Head of caudate nucleus (tissue), 42 donors: ENCODE measurements around the gene COL6A2.
"Not testable (repeated sequence)": the region's sequence is repeated elsewhere in the genome, so short reads cannot be mapped to it uniquely, and the experiment has no call there.

Source experiments
- DNase-seq, 42 donors: peaks; one replicate each; pipeline versions ENCODE4 v3.0.0 to v3.0.0-alpha.2; 2020 to 2021; ENCODE audit warnings: mixed read lengths in 7 of 42
- intact Hi-C: fragments of 100-400 bp; cut with DNase I; formaldehyde crosslinking; loops from one replicate; pipeline ENCODE4 v1.15.0; 2022

COL6A2 gene

DNA sequence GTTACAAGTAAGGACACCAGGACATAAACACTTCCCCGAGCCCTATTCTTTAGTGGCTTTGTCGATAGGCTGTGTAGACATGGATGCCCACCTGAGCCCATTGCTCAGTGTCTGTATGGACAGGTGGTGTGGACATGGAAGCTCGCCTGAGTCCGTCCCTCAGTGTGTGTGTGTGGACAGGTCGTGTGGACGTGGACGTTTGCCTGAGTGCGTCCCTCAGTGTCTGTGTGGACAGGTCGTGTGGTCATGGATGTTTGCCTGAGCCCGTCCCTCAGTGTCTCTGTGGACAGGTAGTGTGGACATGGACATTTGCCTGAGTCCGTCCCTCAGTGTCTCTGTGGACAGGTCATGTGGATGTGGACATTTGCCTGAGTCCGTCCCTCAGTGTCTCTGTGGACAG is 38.7 kb upstream of the COL6A2 start:
- DNase-seq = peak in 7 of 42 donors; percentile 2 to 22 (median 4)
- intact Hi-C loops = no loop called here

DNA sequence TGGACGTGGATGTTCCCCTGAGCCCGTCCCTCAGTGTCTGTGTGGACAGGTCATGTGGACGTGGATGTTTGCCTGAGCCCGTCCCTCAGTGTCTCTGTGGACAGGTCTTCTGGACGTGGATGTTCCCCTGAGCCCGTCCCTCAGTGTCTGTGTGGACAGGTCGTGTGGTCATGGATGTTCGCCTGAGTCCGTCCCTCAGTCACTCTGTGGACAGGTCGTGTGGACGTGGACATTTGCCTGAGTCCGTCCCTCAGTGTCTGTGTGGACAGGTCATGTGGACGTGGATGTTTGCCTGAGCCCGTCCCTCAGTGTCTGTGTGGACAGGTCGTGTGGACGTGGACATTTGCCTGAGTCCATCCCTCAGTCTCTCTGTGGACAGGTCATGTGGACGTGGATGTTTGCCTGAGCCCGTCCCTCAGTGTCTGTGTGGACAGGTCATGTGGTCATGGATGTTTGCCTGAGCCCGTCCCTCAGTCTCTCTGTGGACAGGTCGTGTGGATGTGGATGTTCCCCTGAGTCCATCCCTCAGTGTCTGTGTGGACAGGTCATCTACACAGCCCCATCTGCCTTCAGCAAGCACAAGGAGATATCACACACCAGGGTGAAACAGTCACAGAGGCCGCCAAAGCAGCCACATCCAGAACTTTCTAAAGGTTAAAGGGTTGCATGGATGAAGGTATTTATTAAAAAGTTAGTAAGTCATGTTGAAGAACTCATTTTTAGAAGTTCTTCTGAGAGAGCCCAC is 38.0 kb upstream of the COL6A2 start:
- intact Hi-C loops = not testable (repeated sequence)
- DNase-seq = peak in 9 of 42 donors; percentile 2 to 16 (median 6)

DNA sequence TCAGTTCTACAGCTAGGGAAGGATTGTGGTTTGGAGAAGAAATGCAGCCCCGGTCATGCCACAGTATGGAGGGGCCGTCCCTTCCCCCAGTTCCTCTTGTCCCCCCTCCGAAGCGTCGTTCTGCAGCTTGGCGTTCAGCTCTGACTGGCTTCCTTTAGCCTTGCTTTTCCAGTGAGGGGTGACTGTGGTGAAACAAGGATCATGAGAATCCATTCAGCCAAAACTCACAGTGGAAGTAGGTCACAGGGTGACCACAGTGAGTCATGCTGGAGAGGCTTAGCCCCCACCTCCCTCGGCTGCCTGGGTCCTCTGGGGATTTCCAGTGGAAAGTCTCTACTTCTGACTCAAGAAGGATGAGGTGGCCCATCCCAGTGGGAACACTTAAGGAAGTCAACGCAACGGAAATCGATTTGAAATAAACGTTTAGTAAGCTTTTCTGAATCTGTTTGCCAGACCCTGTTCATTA is 37.3 kb upstream of the COL6A2 start:
- peak in 11 of 42 donors; percentile 2 to 36 (median 9) for DNase-seq
- intact Hi-C loops = no loop called here

DNA sequence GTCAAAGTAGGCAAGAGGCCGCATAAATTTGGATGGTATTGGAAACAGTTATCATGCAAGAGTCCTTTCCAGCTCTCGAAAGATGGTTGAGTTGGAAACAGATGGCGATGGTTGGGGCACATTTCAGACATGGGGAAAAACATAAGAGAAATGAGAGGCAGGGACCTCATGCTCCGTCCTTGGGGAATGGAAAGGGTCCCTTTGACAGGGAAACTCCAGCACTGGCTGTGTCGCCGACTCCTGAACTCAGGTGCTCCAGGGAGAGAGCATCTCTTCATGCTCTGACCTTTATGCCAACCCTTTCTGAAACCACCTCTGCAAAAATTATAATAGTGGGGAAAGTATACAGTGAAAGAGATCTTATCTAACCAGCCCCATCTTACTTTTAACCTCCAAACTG is 36.8 kb upstream of the COL6A2 start:
- intact Hi-C loops = no loop called here
- DNase-seq = peak in 6 of 42 donors; percentile 1 to 18 (median 6)

DNA sequence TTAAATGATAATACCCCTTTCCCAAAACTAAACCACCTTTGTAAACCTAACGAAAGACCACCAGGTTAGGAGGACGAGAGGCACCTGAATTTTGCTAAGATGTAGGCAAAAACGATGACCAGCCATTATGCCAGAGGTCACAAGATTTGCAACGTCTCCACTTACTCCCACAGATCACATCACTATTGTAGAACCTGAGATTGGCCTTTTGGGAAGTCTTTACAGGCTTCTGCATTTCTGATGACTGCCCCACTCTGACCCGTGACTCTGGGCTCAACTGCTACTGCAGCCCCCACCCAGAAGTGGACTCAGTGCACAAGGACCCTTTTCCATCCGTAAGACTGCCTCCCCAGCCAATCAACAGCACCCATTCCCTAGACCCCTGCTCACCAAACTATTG is 36.4 kb upstream of the COL6A2 start:
- intact Hi-C loops = no loop called here
- DNase-seq = peak in 2 of 42 donors; percentile 3 to 4

DNA sequence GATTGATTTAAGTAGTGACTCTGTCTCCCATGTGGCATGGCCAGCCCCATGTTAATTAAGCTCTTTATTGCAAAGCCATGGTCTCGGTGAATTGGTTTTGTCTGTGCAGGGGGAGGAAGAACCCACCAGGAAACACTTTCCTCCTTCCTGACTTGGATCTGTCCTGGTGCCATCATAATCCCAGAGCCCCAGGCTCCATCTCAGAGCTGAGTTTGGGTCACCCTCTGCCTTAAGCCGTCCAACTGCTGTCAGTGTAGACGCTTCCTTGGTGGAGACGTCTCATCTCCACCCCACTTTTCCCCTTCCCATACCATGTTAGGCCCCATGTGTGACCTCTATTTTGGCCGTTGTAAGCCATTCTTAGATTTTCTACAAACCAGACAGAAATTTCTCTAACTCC is 36.0 kb upstream of the COL6A2 start:
- intact Hi-C loops = no loop called here
- peak in 2 of 42 donors; percentile 1 for DNase-seq

DNA sequence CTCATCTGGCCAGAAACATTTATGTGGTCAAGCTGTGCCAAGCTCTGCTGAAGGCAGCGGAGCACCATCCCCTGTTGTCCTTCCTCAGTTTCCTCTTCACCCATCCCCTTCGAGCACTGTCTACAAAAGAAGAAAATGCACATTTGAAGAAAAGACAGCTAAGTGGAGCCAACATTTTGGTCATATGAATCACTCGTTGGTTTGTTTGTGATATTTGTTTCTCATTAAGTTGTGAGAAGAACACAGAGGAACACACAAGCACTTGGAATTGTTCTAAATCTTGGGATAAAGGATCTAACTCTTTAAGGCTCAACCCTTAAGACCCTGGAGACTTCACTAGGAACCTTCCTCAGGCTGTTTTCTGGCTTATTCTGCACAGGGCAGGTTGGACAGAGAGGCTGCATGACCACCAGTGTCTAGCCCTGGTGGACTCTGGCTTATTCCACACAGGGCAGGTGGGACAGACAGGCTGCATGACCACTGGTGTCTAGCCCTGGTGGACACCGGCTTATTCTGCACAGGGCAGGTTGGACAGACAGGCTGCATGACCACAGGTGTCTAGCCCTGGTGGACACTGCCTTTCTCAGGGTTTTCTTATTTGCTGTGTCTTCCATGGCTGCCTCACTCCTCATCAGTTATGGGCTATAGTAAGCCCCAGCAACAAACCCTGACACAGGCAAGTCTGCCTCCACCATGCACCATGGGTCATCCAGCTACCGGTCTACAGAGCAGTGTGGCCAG is 35.3 kb upstream of the COL6A2 start:
- DNase-seq = peak in 4 of 42 donors; percentile 0 to 10 (median 3)
- intact Hi-C loops = no loop called here

DNA sequence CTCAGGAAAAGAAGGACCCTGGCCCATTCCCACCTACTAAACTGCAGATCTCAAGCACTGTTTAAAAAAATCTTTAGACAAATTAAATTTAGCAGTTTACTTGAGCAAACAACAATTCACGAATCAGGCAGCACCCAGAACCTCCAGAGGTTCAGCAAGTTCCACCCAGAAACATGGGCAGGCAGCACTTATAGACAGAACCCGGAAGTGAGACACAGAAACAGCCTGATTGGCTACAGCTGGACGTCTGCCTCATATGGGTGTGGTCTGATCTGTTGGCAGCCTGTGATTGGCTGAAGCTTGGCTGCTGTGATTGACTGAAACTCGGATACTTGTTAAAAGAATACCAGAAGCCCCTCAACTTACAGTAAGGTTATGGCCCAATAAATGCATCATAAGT is 34.7 kb upstream of the COL6A2 start:
- intact Hi-C loops = no loop called here
- DNase-seq = peak in 3 of 42 donors; percentile 5 to 18 (median 7)

DNA sequence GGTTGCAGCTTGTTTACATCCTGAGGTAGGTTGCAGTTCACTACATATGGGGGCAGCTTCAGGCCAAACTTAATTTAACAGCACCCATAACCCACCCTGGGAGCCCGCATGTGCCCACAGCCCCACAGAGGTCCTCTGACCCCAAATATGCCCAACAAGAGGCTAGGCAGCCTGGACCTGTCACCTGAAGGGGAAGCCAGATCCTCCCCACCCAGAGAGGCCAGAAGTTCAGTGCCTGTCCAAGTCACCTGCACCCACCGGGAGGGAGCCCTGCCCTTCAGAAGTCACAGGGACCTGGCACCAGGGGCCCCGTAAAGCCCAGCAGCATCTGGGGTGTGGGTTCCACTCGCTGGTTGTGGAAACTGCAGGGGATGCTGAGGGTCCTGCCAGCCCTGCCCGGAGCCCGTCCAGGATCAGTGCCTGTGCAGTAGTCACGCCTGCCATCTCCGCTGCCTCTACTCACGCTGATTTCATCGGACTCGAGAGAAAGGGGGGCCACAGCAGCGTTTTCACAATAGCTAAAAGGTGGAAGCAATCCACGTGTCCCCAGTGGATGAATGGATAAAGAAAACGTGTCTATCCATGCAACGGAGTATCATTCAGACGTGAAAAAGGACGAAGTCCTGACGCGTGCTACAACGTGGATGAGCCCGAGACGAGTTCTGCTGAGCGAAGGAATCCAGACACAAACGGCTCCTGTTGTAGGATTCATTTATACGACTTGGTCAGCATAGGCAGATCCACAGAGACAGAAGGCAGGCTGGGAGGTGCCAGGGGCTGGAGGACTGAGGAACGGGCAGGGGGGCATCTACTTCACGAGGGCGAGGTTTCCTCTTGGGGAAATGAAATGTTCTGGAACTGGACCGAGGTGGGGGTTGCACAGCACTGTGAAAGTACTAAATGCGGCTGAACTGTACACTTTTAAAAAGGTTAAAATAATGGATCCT is 33.9 kb upstream of the COL6A2 start:
- DNase-seq = peak in 4 of 42 donors; percentile 2 to 28 (median 8)
- intact Hi-C loops = no loop called here

DNA sequence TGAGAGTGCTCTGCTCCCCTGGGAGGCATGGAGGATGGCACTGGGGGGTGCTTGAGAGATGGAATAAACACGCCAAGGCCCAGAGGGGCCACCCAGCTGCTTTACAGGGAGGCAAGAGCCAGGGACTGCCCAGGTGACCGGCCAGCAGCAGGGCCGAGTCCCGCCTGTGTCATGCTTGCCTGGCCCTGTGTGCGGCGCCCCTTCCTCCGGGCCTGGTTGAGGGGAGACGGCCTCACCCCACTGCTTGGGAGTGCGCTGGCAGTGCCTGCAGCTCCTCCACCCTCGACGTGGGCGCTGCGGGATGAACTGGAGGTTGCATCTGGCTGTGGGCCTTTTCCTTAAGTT is 33.1 kb upstream of the COL6A2 start:
- intact Hi-C loops = no loop called here
- peak in 3 of 42 donors; percentile 3 to 13 (median 9) for DNase-seq

DNA sequence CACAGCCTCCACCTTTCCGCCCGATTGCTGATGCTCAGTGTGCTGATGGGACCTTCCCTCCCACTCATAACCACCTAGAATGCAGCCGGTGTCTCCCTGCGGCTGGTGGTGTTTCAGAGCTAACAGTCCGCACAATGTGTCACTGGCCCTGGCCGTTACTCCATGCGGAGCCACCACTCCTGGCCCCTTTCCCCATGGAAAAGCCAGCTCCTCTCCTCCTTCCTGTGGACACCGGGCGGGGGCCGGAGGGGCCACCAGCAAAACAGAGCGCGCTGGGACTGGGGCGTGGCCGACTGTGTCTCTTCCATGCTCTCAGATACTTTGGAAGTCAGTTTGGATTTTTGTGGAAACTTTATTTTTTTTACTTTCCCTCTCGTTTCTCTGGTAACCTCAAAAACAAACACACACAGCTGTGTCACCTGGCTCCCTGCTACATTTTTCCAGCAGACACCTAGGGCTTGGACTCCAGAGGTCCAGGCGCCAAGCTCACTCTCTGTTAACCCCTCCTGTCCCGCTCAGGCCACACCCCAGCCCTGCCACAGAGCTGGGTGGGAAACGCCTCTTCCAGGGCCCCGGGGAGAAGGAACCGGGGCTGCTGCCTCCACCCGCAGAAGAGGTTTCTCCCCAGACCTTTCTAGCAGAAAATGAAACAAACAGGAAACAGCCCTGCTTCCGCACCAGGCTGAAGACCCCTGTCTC is 32.5 kb upstream of the COL6A2 start:
- intact Hi-C loops = no loop called here
- DNase-seq = peak in 2 of 42 donors; percentile 3 to 40

DNA sequence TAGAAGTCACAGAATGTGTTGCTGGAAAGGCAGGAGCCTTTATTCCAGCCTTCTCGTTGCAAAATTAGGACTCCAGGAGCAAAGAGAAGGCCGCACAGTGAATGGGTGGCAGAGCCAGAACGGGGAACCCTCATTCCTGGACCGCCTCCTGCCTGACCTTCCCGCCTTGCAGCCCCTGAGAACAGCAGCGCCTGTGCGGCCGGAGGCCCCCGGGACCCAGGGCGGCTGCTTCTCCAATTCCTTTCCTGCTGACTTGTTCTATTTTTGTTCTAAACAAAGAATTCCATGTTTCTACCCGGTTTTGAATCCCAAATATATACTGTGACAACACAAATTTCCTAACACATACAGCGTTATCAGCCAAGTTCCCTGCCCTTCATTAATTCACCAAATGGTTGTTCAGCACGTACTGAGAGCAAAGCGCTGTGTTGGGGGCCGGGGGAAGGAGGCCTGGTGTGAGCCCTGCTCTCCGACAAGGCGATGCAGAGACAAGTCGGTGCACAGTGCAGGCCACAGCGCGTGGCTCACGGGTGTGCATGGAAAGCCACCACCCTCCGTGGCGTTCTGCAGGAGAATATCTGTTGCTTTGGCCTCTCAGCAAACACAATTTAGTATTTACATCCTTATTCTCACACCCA is 31.9 kb upstream of the COL6A2 start:
- peak in 1 of 42 donors; percentile 11 for DNase-seq
- intact Hi-C loops = no loop called here

DNA sequence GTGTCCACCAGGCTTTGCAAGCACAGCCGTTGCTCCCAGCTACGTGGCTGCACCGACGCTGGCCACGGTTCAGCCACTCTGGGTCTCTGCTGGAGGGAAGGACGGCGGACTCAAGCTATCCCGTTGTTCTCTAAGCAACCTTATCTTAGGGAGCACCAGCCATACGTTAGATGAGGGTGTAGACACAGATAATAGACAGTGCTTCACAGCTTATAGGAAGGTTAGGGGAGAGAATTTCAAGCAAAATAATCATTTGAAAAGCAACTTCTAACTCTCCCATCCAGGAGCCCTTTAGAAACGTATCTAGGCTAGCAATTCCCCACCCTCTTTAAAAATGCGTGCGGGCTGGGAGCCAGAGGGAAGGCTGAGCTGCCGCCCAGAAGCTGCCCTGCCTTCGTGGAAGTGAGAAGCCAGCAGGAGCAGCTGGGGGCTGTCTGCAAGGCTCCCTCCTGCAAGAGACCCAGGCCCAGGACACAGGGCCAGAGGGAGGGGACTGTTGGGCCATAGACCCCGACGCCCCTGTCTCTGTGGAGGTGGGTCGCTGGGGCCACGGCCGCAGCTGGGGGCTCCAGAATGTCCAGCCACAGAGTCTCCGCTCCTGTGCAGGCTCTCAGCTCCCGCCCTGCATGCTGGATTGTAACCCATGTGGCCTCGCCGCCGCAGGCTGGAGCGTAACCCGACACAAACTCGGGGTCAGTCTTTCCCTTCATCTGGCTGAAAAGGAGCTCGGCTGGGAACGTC is 31.2 kb upstream of the COL6A2 start:
- intact Hi-C loops = no loop called here
- peak in 1 of 42 donors; percentile 3 for DNase-seq

DNA sequence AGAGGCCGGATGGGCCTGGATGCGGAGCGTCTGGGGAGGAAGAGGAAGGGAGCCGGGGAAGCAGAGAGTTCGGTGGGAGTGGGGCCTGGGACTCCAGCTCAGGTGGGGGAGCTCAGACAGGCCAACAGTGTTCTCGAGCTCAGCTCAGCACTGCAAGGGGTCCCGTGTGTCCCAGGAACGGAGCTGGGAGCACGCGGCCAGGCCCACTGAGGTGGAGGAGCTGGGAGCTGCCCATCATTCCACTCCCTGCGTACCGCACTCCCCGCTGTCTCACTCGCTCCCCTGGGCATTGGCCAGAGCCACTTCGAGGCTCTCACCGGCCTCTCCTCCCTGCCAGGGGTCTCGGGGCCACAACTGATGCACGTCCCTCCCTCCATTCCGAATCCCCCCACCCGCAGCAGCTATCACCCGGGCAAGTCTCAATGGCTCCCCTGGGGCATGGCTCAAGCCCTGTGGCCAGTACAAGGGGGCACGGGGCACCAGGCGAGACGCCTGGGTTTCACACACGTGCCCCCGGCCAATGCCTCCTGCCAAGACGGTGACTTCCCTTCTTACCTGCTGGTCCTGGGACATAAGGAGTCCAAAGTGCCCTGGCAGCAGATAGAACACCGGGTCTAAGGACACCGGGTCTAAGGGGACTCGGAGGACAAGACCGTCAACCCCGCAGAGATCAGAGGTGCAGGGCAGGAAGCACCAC is 30.3 kb upstream of the COL6A2 start:
- DNase-seq = peak in 4 of 42 donors; percentile 7 to 31 (median 18)
- intact Hi-C loops = no loop called here

DNA sequence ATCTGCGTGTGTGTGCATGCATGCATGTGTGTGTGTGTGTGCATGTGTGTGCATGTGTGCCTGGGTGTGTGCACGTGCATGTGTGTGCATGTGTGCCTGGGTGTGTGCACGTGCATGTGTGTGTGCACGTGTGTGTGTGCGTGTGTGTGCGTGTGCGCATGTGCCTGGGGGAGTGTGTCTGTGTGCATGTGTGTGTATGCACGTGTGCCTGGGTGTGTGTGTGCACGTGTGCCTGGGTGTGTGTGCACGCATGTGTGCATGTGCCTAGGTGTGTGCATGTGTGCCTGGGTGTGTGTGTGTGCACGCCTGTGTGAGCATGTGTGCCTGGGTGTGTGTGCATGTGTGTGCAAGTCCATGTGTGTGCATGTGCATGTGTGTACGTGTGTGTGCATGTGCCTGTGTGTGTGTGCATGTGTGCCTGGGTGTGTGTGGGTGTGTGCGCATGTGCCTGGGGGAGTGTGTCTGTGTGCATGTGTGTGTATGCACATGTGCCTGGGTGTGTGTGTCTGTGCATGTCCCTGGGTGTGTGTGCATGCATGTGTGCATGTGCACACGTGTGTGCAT is 29.3 kb upstream of the COL6A2 start:
- DNase-seq = peak in 1 of 42 donors; percentile 5
- intact Hi-C loops = no loop called here

DNA sequence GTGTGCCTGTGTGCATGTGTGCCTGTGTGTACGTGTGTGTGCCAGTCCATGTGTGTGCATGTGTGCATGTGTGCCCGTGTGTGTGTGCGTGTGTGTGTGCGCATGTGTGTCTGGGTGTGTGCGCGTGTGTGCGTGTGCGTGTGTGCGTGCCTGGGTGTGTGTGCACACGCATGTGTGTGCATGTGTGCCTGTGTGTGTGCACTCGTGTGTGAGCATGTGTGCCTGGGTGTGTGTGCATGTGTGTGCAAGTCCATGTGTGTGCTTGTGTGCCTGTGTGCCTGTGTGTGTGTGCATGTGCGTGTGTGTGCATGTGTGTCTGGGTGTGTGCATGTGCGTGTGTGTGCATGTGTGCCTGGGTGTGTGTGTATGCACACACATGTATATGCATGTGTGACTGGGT is 28.7 kb upstream of the COL6A2 start:
- peak in 1 of 42 donors; percentile 6 for DNase-seq
- intact Hi-C loops = no loop called here
